Adrenal gland (tissue), 12 donors: ENCODE results near the gene RFXANK. TPM values are rescaled to one million over a fixed set of nuclear protein-coding genes. Genes with fewer than 3 reads are reported as not detected.

Experiments used
- DNase-seq, 7 donors: peaks; one replicate each; pipeline ENCODE4 v3.0.0-alpha.2; 2019 to 2020
- H3K27ac ChIP-seq, 5 donors: fragments of 200-600 bp; sonication (generic) in 4 of 5; 1 replicate in 3 of 5; 2 replicates in 2 of 5; pipeline versions ENCODE4 v1.5.1 to v1.8.0; 2016 to 2020; ENCODE audit warnings: mild to moderate bottlenecking in 1 of 5
- H3K27me3 ChIP-seq: fragments of 200-600 bp; 2 replicates; pipeline ENCODE4 v1.8.0; 2021
- H3K36me3 ChIP-seq, 2 donors: fragments of 200-600 bp; replicated peaks in 1 of 2; 1 replicate in 1 of 2; 2 replicates in 1 of 2; pipeline versions ENCODE4 v1.5.1 to v1.8.0; 2018 to 2022
- H3K4me1 ChIP-seq, 2 donors: fragments of 200-600 bp; replicated peaks in 1 of 2; 1 replicate in 1 of 2; 2 replicates in 1 of 2; pipeline versions ENCODE4 v1.5.1 to v1.8.0; 2018 to 2021
- H3K4me3 ChIP-seq, 4 donors: fragments of 200-600 bp; sonication (generic) in 3 of 4; one replicate each; pipeline ENCODE4 v1.5.1; 2016 to 2018
- H3K9me3 ChIP-seq, 3 donors: fragments of 200-600 bp; sonication (generic) in 1 of 3; replicated peaks in 1 of 3; 1 replicate in 2 of 3; 2 replicates in 1 of 3; pipeline versions ENCODE4 v1.5.1 to v1.8.0; 2016 to 2021
- CTCF ChIP-seq, 6 experiments: fragments of 450-650 bp in 4 of 6; fragments of 200-600 bp in 2 of 6; sonication (generic) in 1 of 6; IDR thresholded peaks; 1 replicate in 5 of 6; 2 replicates in 1 of 6; pipeline versions ENCODE4 v1.5.1 to v1.8.0; 2016 to 2021; ENCODE audit warnings: antibody characterized with exemption in 6 of 6, mild to moderate bottlenecking in 2 of 6, moderate library complexity in 1 of 6
- POLR2A ChIP-seq, 2 donors: fragments of 450-650 bp; IDR thresholded peaks; one replicate each; pipeline ENCODE4 v1.6.1; 2017; ENCODE audit warnings: antibody characterized with exemption in 2 of 2, mild to moderate bottlenecking in 2 of 2, moderate library complexity in 1 of 2
- WGBS, 4 donors: extraction: QIAGEN DNeasy Blood & Tissue Kit in 2 of 4; methylation state at CpG; one replicate each; pipeline versions ENCODE4 v1.1.5 to v1.1.7; 2013 to 2017; 5-methylcytosine and 5-hydroxymethylcytosine counted together
- intact Hi-C, 2 donors: fragments of 100-400 bp; cut with DNase I; formaldehyde crosslinking; loops; one replicate each; pipeline versions ENCODE4 v1.14.1 to v1.15.0; 2022 to 2023
- polyA plus RNA-seq, 3 donors: library from polyadenylated mRNA; stranded (reverse); fragments of 200-250 nt in 2 of 3; fragments of 350-450 nt in 1 of 3; fragmentation: Illumina TruSeq in 1 of 3; extraction: RNeasy Lipid Tissue Mini Kit (QIAGEN cat#74804) in 1 of 3; gene quantifications; one replicate each; pipeline ENCODE4 v1.2.3, GENCODE V29; 2013 to 2014
- total RNA-seq, 9 donors: library from RNA; depleted of rRNA in 4 of 9; stranded (reverse); fragments of >200 nt in 4 of 9; fragments of 120-200 nt in 1 of 9; fragmentation: NEBNext Ultra II Directional in 1 of 9; extraction: Animal tissue kit (Norgen Biotek cat#: 25700) in 1 of 9; gene quantifications; one replicate each; pipeline versions ENCODE4 v1.1.0 to v1.2.4, GENCODE V29; 2013 to 2023
- donor health status: healthy with polysubstance abuse.
- donor health status: Bipolar disorder and iron deficiency.
- donor health status: DM: yes; HTN: yes; CAD: no.
- donor health status: DM: no; HTN: no; CAD: no.
- donor health status: DM: no; HTN: no; CAD: no.
- donor health status: DM: yes; HTN: yes; CAD: no.

RFXANK gene
- total and polyA plus RNA-seq, 12 donors = 21.7 to 195 (median 52.4) TPM

- H3K4me3 ChIP-seq = no peak overlapping the region
- WGBS, 4 donors = 84 to 93% (median 85%) methylated on average over 9 of the region's 9 CpGs
- H3K4me1 ChIP-seq = no peaks in the 10 kb centered on the region
- TF ChIP-seq CTCF (IDR thresholded peaks at IDR 0.05) = no peak
- no peak for TF ChIP-seq POLR2A (IDR thresholded peaks at IDR 0.05)
- DNase-seq = no peak
- intact Hi-C loops = no loop called here
- no peaks in the 10 kb centered on the region for H3K36me3 ChIP-seq
- H3K9me3 ChIP-seq = peaks cover 0 to 8% (median 0%) of the 10 kb centered on the region in 3 donors
- peaks cover 14% of the 10 kb centered on the region for H3K27me3 ChIP-seq
- no peak overlapping the region for H3K27ac ChIP-seq
Measured at GRCh38 chr19:19230999-19231398, 38.9 kb downstream of the RFXANK start.

- Histone ChIP-seq H3K4me3 (no peak overlapping the region), H3K27me3 (peaks cover 5% of the 10 kb centered on the region), H3K36me3 (no peaks in the 10 kb centered on the region), H3K4me1 (no peaks in the 10 kb centered on the region), H3K9me3 (peaks cover 0 to 8% (median 0%) of the 10 kb centered on the region in 3 donors), H3K27ac (no peak overlapping the region)
- 55 to 83% (median 77%) methylated on average over 4 to 19 of the region's 19 CpGs for WGBS, 4 donors
- DNase-seq = no peak
- TF ChIP-seq CTCF (IDR thresholded peaks at IDR 0.05) (no peak), POLR2A (IDR thresholded peaks at IDR 0.05) (no peak)
- intact Hi-C loops = no loop called here
Measured at GRCh38 chr19:19232261-19232721, 40.2 kb downstream of the RFXANK start.

- intact Hi-C loops = no loop called here
- TF ChIP-seq CTCF (IDR thresholded peaks at IDR 0.05) = no peak
- TF ChIP-seq POLR2A (IDR thresholded peaks at IDR 0.05) = no peak
- H3K9me3 ChIP-seq = peaks cover 0 to 8% (median 0%) of the 10 kb centered on the region in 3 donors
- H3K27me3 ChIP-seq = peaks cover 4% of the 10 kb centered on the region
- no peak for DNase-seq
- no peaks in the 10 kb centered on the region for H3K4me1 ChIP-seq
- WGBS, 4 donors = 64 to 92% (median 89%) methylated on average over 2 of the region's 2 CpGs
- H3K36me3 ChIP-seq = no peaks in the 10 kb centered on the region
- H3K4me3 ChIP-seq = no peak overlapping the region
- H3K27ac ChIP-seq = no peak overlapping the region
Measured at GRCh38 chr19:19234220-19234816, 42.3 kb downstream of the RFXANK start.

GRCh38 chr19:19236173-19236572, 44.1 kb downstream of the RFXANK start:
- Histone ChIP-seq H3K27me3 (peaks cover 7% of the 10 kb centered on the region), H3K4me3 (no peak overlapping the region), H3K36me3 (no peaks in the 10 kb centered on the region), H3K4me1 (no peaks in the 10 kb centered on the region), H3K27ac (no peak overlapping the region), H3K9me3 (peaks cover 0 to 8% (median 0%) of the 10 kb centered on the region in 3 donors)
- intact Hi-C loops = no loop called here
- TF ChIP-seq CTCF (IDR thresholded peaks at IDR 0.05) (no peak), POLR2A (IDR thresholded peaks at IDR 0.05) (no peak)
- DNase-seq = no peak
